NB4 (cell line): ENCODE data around the gene EMX2.
"Not testable (repeated sequence)": the region's sequence is repeated elsewhere in the genome, so short reads cannot be mapped to it uniquely, and the experiment has no call there.

ENCODE experiments used
- CTCF ChIP-seq: IDR thresholded peaks from one replicate; pipeline ENCODE4 v1.5.1; 2012; ENCODE audit warnings: low read depth, low read length
- MAX ChIP-seq: IDR thresholded peaks from 2 replicates; pipeline ENCODE4 v1.6.1; 2011; ENCODE audit warnings: low read depth, low read length
- MYC ChIP-seq: IDR thresholded peaks from 2 replicates; pipeline ENCODE4 v1.6.1; 2011; ENCODE audit warnings: low read depth, low read length
- POLR2A ChIP-seq: IDR thresholded peaks from 2 replicates; pipeline ENCODE4 v1.6.1; 2011; ENCODE audit warnings: mild to moderate bottlenecking; ENCODE audit not compliant: insufficient read length; ENCODE audit errors: extremely low read depth

GRCh38 chr10:117584831-117585230 is 42.3 kb downstream of the EMX2 start:
- TF ChIP-seq CTCF, POLR2A, MAX, MYC: not testable (repeated sequence)
